Measurements from ENCODE around the gene SLC9A4.

DNA sequence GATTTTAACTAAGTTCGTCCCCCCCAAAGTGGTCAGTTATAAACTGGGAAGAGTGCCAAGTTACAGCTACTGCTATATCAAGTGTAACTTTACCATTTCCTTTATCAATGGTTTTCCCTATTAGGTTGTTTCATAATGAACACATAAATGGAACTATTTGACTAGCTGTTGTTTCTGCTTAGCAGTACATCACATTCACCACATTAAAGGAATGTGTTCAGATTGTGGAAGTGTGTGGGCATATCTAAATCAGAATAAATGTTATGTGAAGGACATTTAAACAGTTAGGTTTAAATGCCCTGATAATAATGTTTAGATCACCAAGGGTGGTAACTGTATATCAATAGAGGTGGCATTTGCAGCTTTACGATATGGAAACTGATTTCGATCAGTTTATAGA is 45.1 kb downstream of the SLC9A4 start:
- TF ChIP-seq, protein P1, sequence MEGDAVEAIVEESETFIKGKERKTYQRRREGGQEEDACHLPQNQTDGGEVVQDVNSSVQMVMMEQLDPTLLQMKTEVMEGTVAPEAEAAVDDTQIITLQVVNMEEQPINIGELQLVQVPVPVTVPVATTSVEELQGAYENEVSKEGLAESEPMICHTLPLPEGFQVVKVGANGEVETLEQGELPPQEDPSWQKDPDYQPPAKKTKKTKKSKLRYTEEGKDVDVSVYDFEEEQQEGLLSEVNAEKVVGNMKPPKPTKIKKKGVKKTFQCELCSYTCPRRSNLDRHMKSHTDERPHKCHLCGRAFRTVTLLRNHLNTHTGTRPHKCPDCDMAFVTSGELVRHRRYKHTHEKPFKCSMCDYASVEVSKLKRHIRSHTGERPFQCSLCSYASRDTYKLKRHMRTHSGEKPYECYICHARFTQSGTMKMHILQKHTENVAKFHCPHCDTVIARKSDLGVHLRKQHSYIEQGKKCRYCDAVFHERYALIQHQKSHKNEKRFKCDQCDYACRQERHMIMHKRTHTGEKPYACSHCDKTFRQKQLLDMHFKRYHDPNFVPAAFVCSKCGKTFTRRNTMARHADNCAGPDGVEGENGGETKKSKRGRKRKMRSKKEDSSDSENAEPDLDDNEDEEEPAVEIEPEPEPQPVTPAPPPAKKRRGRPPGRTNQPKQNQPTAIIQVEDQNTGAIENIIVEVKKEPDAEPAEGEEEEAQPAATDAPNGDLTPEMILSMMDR (IDR thresholded peaks at IDR 0.05 in 2 of 3, conservative IDR thresholded peaks at IDR 0.05 in 1 of 3; ENCODE audit: borderline replicate concordance in 1 of 3, insufficient read depth in 1 of 3, low read depth in 2 of 3, low read length in 2 of 3), result no peak
- TF ChIP-seq, protein P2, sequence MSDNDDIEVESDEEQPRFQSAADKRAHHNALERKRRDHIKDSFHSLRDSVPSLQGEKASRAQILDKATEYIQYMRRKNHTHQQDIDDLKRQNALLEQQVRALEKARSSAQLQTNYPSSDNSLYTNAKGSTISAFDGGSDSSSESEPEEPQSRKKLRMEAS (IDR thresholded peaks at IDR 0.05), result no peak
- no peak for TF ChIP-seq SP1 (IDR thresholded peaks at IDR 0.05; ENCODE audit: low read depth)
- TF ChIP-seq POLR2AphosphoS5 (IDR thresholded peaks at IDR 0.05; ENCODE audit: low read depth, low read length), result no peak
- TF ChIP-seq, protein P3, sequence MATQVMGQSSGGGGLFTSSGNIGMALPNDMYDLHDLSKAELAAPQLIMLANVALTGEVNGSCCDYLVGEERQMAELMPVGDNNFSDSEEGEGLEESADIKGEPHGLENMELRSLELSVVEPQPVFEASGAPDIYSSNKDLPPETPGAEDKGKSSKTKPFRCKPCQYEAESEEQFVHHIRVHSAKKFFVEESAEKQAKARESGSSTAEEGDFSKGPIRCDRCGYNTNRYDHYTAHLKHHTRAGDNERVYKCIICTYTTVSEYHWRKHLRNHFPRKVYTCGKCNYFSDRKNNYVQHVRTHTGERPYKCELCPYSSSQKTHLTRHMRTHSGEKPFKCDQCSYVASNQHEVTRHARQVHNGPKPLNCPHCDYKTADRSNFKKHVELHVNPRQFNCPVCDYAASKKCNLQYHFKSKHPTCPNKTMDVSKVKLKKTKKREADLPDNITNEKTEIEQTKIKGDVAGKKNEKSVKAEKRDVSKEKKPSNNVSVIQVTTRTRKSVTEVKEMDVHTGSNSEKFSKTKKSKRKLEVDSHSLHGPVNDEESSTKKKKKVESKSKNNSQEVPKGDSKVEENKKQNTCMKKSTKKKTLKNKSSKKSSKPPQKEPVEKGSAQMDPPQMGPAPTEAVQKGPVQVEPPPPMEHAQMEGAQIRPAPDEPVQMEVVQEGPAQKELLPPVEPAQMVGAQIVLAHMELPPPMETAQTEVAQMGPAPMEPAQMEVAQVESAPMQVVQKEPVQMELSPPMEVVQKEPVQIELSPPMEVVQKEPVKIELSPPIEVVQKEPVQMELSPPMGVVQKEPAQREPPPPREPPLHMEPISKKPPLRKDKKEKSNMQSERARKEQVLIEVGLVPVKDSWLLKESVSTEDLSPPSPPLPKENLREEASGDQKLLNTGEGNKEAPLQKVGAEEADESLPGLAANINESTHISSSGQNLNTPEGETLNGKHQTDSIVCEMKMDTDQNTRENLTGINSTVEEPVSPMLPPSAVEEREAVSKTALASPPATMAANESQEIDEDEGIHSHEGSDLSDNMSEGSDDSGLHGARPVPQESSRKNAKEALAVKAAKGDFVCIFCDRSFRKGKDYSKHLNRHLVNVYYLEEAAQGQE (IDR thresholded peaks at IDR 0.05; ENCODE audit: low read depth), result no peak
- no peak for TF ChIP-seq EZH2 (IDR thresholded peaks at IDR 0.05)
- no peak for TF ChIP-seq POLR2A (IDR thresholded peaks at IDR 0.05; ENCODE audit: borderline replicate concordance, extremely low read depth, insufficient read depth, insufficient read length)
